ENCODE measurements around the gene ZNF629.

The ZNF629 gene

DNA sequence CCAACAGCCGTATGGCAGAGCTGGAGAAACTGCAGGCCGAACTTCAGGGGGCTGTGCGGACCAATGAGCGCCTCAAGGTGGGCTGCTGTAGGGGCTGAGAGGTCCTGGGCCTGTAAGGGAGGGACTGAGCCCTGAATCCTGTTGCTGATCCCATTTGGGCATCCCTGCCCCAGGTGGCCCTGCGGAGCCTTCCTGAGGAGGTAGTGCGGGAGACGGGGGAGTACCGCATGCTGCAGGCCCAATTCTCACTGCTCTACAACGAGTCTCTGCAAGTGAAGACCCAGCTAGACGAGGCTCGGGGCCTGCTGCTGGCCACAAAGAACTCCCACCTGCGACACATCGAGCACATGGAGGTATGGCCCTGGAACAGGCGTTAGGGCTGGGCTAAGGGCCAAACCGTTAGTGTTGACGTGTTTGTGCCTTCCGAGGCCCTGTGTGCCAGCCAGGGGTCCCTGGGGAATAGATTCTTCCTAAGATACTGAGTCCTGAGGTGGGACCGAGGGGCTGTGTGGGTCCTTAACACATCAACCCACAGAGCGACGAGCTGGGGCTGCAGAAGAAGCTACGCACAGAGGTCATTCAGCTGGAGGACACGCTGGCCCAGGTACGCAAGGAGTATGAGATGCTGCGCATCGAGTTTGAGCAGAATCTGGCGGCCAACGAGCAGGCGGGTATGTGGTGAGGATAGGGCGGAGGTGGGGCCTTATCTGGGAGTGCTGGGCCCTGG, 20.6 kb downstream of the ZNF629 start:
- DNase-seq = no peak

DNA sequence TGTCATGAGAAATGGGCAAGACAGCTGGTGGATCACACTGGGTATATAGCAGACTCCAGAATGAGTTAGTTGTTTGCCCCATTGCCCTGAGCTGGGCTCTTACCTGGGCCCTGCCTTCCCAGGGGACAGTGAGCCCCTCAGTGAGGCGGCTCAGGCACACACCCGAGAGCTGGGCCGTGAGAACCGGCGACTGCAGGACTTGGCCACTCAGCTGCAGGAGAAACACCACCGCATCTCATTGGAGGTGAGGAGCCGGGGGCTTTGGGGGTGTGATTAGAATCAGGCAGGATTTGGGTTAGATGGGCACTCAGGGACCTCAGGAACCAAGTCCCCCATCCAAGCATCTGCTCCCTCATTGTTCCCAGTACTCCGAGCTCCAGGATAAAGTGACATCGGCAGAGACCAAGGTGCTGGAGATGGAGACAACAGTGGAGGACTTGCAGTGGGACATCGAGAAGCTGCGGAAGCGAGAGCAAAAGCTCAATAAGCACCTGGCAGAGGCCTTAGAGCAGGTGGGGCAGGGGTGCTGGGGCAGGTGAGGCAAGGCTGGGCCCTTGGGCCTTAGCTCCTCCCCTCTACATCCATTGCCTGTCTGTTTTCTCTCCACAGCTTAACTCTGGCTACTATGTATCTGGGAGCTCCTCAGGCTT, 22.1 kb downstream of the ZNF629 start:
- no peak for DNase-seq

DNA sequence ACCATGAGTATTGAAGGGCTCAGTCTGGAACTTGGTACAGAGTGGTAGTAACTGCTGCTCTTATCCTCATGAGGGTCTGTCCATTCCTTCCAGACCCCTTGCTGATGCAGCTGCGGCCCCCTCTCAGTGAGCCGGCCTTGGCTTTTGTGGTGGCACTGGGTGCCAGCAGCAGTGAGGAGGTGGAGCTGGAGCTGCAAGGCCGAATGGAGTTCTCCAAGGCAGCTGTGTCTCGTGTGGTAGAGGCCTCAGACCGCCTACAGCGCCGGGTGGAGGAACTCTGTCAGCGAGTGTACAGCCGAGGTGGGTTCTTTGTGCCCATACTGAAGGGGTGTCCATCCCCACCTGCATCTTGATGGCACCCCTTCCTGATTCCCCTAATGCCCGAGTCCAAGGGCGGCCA, 22.9 kb downstream of the ZNF629 start:
- no peak for DNase-seq

DNA sequence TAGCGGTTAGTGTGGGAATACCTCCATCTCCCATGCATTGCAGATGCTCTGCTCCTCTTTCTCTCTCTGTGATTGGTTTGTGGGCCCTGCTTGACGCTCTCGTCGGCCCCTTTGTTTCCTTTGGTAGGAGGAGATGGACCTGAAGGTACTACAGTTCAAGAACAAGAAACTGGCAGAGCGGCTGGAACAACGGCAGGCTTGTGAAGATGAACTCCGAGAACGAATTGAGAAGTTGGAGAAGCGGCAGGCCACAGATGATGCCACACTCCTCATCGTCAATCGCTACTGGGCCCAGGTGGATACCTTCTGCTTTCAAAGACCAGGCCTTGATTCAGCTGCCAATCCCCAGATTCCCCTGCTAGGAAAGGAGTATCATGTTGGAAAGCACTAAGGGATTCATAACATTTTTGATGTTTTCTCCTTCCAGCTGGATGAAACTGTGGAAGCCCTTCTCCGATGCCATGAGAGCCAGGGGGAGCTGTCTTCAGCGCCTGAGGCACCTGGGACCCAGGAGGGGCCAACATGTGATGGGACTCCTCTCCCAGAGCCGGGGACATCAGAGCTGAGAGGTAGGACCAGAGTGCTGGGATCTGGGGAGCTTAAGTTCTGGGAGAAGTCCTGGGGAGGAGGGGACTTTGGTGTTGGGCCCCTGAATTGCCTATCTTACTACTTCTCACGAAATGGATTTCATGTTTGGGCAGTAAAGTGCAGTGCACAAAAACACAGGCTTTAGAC, 23.8 kb downstream of the ZNF629 start:
- DNase-seq = no peak

DNA sequence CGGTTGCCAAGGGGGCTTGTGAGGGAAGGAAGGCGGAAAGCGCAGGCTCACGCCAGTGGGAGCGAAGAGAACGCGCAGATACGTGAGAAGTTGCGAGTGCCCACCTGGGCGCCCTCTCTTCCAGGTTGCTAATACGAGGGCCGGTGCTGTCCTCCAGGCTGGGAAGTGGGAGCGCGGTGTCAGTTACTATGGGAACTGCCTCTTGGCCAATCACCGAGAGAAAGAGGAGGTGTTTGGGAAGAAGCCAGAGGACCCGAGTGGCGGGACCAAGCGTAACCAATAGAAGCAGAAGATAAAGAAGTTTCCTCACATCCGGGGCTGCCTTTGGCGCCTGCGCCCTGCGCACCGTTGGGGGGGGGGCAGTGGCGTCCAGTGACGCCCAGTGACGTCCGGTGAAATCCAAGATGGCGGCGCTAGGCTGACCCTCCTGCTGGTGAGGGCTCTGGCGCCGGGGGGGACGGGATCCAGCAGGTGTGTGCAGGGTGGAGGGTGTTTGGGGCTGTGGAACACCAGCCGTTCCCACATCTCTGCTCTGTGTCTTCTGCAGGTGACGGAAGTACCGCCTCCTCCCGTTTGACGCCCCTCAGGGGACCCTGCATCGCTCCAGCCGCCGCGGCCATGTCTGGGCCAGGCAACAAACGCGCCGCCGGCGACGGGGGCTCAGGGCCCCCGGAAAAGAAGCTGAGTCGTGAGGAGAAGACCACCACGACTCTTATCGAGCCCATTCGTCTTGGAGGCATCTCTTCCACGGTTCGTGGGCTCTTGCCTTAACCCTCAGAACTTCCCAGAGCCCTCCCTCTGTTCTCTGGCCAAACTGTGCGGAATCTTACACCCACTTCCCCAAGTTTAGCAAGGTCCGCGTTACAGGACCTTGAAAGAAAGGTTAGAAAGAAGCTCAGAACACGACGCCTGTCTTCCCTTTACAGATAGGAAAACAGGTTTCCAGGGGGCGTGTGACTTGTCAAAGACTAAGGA, 24.8 kb downstream of the ZNF629 start, which contains the start of the genes CFAP119 and RNF40:
CFAP119 (minus strand) TSS at position 135 of the 975 bp plus-strand sequence. CDS start 314 bp downstream, outside the sequence.
RNF40 (plus strand) TSS at position 395 of the 975 bp plus-strand sequence; CDS start at position 619, 224 bp downstream.
- peak; percentile 98 for DNase-seq

DNA sequence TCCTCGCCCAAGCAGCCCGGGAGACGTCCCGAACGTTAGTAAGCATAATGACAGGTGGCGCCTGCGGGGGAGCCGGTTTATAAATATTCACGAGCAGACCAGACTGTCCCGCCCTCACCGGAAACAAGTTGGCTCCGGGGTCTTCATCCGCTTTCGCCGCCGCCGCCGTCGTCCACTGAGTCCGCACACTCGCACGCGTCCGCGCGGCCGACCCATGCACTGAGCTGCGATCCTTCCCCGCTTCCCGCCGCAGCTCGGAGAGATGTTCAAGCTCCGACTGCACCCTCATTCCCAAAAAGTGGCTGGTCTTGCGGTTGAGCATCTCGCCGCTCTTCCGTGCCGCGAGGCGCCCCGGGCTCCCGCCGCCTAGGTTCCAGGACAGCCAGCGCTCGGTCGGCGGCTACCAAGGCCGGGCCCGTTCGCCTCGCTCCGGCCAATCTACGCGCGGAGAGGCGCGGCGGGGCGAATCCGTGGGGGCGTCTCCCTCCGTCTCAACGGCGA, 25.5 kb downstream of the ZNF629 start:
- DNase-seq = no peak

DNA sequence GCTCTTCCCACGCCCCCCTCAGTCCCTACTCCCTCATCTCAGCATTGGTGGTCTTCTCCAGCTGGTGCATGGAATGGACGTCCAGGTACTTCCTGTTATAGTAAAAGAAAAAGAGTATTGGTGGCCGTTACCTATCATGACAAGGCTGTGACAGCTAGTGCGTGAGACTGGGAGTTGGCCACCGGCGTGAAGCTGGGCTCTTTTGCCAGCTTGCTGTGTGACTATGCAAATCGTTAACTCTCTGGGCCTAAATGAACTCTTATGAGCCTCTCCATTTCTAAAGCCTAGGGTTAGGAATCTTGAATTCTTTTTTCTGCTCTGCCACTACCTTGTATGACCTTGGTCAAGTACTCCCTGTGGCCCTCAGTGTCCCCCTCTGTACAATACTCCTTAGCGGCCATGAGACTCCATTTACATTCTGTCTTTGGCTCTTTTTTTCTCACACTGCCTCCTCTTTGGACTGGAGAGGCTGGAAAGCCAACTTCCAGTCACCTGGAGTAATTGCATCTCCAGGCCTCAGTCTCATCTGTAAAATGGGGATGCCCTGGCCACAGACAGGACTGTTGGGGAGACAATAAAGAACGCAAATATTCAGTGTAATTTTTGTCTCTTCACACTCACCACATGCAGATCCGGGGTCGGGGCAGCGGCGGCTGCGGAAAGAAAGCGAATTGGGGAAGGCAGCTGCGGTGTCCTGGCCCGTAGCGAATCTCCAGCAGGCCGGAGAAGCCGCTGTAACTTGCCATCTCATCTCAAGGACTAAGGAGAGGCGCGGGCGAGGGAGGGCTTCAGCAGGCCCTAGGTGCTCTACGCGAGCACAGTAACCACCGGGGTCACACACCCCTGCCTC, 26.2 kb downstream of the ZNF629 start:
- no peak for DNase-seq

DNA sequence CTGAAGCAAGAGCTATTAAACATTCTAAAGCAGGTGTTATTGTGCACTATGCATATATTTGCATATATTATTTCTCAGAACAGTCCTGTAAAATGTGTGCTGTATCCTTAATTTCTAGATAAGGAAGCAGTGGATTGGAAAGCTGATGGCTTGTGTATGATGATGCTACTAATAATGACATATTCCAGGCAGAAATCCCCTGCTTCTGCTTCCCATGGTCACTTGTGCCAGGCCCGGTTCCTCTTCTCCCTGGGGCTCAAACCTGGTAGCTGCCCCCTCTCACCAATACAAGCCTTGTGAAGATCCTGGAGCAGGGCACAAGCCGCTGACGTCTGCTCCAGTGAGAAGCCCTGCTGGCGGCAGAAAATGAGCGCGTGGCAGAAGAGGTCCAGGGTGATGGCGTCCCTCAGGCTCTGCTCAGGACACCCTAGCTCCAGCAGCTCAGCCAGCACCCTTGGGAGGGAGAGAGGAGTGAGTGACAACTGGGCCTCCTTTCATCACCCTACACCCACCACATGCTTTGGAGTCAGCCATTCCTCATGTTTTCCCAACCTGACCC, 26.9 kb downstream of the ZNF629 start:
- peak; percentile 51 to 66 (median 62) for DNase-seq

DNA sequence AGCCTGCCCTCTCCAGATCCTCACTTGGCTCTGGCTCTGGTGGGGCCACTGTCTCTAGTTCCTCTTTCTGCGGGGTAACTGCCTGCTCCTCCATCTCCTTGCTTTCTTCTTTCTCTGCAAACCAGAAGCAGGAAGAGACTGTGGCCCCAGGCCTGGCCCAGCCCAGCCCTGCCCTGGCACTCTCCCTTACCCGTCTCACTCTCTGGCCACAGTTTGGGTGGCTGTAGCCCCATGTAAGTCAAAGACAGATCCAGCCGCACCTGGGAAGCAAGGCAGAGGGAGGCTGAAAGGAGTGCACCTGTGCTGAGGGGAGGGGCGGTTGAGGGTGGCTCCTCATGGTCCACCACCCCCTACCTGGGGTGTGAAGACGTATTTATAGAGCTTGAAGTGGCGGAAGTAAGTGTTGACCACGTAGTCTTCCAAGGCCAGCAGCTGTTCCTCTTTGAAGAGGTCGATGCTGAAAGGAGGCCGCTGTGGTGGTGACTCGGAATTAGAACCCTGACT, 28.0 kb downstream of the ZNF629 start:
- DNase-seq = peak; percentile 47 to 61 (median 52)

DNA sequence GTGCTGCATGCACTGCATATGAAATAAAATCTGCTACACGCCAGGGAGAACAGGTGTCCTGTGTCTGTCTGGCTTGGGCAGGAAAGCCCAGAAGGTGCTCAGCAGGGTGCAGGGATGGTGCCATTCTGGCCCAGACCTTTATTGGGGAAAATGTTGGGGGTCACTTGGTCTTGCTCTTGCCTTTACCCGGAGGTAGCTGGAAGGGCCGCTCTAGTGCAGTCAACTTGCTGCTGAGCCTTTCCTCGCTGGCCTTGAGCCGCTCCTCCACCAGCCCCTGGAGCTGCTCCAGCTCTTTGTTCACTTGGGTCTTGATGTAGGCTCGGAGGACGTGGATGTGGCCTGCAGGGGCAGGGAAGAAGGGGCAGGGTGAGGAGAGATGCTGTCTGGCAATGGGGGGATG, 29.7 kb downstream of the ZNF629 start:
- DNase-seq = no peak

DNA sequence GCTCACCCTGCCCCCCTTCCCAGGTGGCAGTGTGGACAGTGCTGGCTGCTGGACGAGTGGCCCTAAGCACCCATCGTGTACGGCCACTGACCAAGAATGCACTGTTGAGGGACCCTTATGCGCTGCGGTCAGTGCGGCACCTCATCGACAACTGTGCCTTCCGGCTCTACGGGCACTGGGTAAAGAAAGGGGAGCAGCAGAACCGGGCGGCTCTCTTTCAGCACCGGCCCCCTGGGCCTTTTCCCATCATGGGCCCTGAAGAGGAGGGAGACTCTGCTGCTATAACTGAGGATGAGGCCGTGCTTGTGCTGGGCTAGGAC, 30.3 kb downstream of the ZNF629 start:
- no peak for DNase-seq

DNA sequence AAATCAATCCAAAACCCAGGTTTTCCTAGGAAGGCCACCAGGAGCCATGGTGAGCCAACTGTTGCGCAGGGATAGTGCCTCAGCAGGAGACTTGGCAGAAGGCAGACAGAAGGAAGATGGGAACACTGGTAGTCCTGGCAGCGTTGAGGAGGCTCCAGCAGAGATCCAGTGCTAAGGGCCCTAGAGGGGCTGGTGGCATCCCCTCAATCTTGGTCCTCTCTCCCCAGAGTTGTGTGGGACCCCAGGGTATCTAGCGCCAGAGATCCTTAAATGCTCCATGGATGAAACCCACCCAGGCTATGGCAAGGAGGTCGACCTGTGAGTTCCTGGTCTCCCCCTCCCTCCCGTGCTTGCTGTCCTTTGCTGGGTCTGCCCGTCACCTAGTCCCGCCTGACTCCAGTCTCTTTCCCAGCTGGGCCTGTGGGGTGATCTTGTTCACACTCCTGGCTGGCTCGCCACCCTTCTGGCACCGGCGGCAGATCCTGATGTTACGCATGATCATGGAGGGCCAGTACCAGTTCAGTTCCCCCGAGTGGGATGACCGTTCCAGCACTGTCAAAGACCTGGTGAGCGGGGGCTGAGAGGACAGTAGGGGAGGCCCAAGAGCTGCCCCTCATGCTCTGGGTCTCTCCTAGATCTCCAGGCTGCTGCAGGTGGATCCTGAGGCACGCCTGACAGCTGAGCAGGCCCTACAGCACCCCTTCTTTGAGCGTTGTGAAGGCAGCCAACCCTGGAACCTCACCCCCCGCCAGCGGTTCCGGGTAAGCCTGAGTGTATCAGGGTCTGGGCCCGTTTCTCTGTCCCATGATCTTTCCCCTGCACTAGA, 30.8 kb downstream of the ZNF629 start:
- no peak for DNase-seq

DNA sequence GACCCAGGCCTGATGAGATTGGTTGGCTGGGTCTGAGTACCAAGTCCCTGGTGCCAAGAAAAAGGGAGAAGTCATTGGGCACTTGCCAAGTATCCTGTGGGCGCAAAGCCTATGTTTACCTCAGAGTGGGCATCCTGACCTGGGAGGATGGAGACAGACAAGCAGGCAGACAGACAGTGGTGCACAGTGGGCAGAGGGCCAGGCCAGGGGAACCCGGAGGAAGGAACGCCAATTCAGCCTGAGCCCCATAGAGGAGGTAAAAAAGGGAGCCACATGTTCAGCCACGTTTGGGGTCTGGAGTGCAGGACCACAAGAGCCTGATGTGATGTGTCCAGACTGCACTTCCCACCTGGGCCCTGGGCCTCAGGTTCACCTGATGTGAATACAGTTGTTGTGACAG, 33.4 kb downstream of the ZNF629 start:
- DNase-seq = no peak

DNA sequence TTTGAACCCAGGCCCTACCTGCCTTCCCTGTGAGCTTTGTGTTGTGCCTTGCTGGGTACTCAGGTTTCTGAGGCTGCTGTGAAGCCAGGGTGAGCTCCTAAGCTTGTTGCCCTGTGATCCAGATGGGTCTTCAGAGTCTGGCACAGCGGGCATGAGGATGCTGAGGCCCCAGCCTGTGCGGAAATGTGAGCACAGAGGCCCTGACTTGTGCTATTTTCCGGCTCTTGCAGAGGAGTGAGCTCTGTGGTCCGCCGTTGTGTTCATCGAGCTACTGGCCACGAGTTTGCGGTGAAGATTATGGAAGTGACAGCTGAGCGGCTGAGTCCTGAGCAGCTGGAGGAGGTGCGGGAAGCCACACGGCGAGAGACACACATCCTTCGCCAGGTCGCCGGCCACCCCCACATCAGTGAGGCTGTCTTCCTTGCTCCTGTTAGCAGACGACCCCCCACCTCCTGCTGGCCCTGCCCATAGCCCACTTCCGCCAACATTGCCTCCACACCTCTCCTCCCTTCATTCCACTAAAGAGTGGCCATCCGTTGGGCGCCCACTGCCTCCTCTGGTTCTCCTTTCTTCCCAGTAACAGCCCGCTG, 36.0 kb downstream of the ZNF629 start:
- no peak for DNase-seq

DNA sequence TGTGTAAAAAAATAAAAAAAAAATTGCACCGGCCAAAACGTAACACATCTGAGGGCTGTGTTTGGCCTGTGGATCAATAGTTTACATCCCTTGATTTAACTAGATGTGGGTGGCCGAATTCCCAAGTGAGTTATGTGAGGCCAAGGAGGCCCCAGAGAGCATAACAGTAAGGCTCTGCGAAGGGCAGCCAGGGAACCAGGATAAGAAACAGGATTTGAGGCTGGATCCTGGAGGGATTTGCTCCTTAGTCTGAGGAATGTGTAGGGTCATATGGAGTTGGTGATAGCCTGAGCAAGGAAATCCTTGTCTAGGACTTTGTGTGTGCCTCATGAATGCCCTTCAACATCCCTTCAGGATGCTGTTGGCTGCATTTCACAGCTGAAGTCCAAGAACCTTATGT, 36.8 kb downstream of the ZNF629 start:
- no peak for DNase-seq

DNA sequence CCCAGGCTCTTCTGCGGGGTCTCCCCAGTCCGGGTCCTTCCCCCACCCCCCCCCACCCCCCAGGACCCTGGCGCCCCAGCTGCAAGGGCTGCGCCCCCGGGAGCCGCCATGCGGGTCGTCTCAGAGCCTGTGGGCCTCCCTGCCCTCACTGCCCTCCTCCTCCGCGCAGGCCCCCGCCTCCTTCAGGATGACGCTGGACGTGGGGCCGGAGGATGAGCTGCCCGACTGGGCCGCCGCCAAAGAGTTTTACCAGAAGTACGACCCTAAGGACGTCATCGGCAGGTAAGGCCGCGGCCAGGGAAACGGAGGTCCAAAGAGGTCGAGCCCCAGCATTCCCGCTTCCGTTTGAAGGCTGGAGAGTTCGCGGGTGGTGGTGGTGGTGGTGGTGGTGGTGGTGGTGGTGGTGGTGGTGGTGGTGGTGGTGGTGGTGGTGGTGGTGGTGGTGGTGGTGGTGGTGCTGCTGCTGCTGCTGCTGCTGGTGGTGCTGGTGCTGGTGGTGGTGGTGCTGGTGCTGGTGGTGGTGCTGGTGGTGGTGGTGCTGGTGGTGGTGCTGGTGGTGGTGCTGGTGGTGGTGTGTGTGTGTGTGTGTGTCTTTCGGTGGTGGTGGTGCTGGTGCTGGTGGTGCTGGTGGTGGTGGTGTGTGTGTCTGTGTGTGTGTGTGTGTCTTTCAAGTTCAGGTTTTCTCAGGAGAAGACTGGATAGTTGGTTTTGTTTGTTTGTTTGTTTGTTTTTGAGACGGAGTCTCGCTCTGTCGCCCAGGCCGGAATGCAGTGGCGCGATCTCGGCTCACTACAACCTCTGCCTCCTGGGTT, 38.2 kb downstream of the ZNF629 start:
- DNase-seq = peak; percentile 39 to 60 (median 47)

DNA sequence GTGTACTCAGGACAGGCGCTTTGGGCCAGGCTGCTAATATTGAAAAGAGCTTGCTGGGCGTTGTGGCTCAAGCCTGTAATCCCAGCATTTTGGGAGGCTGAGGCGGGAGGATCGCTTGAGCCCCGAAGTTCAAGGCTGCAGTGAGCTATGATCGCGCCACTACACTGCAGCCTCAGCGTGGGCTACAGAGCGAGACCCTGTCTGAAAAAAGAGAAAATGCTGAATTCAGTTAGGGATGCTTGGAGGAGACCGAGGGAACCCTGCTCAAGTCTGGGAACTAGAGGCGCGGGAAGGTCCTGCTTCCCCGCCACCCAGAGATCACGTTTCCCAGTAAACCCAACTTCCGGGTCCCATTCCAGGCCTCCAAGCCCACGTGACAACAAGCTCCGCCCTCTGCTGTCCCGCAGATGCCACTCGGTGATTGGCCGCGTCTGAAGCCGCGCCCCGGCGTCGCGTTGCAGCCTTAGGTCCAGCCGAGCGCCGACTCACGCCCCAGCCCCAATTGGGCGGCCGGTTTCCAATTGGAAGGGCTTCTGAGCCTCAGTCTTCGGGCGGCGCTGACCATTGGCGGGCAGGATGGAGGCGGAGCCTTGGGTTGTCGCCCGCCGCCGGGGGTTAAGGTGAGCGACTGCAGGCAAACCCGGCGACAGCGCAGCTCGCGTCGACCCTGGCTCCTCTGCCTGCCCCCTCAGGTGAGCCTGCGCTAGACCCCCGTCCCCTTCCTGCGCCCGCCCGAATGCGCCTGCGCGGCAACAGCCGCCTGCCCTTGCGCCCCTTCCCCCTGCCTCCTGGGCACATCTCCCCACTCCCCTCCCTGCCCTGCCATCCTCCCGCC, 39.0 kb downstream of the ZNF629 start, which contains the start of gene PHKG2:
PHKG2 (plus strand) TSS at position 627 of the 835 bp plus-strand sequence. CDS start 396 bp downstream, outside the sequence.
- DNase-seq = peak; percentile 99 to 100 (median 99)

Measured in suppressor macrophage treated with lipopolysaccharide for 1 hour (primary cell).